Spleen (tissue), 11 donors: Measurements from ENCODE around the gene ST6GALNAC5. TPM values are rescaled to one million over a fixed set of nuclear protein-coding genes. Genes with fewer than 3 reads are reported as not detected.

Experiments
- DNase-seq: peaks from one replicate; pipeline ENCODE4 v3.0.0-alpha.2; 2020
- H3K27ac ChIP-seq, 8 donors: fragments of 200-600 bp; sonication (generic) in 7 of 8; 1 replicate in 4 of 8; 2 replicates in 4 of 8; pipeline versions ENCODE4 v1.5.0 to v1.8.0; 2016 to 2021; ENCODE audit warnings: inconsistent platforms in 4 of 8, mild to moderate bottlenecking in 4 of 8, moderate library complexity in 1 of 8
- H3K27me3 ChIP-seq, 7 donors: fragments of 200-600 bp; sonication (generic) in 6 of 7; replicated peaks in 1 of 7; 1 replicate in 4 of 7; 2 replicates in 3 of 7; pipeline versions ENCODE4 v1.5.0 to v1.8.0; 2016 to 2021; ENCODE audit warnings: inconsistent platforms in 3 of 7, mild to moderate bottlenecking in 1 of 7
- H3K36me3 ChIP-seq, 6 donors: fragments of 200-600 bp; sonication (generic) in 5 of 6; 1 replicate in 4 of 6; 2 replicates in 2 of 6; pipeline versions ENCODE4 v1.5.0 to v1.8.0; 2016 to 2021; ENCODE audit warnings: inconsistent platforms in 2 of 6
- H3K4me1 ChIP-seq, 6 donors: fragments of 200-600 bp; sonication (generic) in 5 of 6; 1 replicate in 3 of 6; 2 replicates in 3 of 6; pipeline versions ENCODE4 v1.5.0 to v1.8.0; 2016 to 2021; ENCODE audit warnings: inconsistent platforms in 3 of 6
- H3K4me3 ChIP-seq, 8 donors: fragments of 200-600 bp; sonication (generic) in 7 of 8; 1 replicate in 4 of 8; 2 replicates in 4 of 8; pipeline versions ENCODE4 v1.5.0 to v1.8.0; 2016 to 2021; ENCODE audit warnings: inconsistent platforms in 4 of 8, mild to moderate bottlenecking in 4 of 8, moderate library complexity in 2 of 8
- H3K9me3 ChIP-seq, 8 donors: fragments of 200-600 bp; sonication (generic) in 7 of 8; 1 replicate in 4 of 8; 2 replicates in 4 of 8; pipeline versions ENCODE4 v1.5.0 to v1.8.0; 2016 to 2021; ENCODE audit warnings: inconsistent platforms in 4 of 8
- POLR2A ChIP-seq, 3 donors: fragments of 450-650 bp; IDR thresholded peaks; one replicate each; pipeline ENCODE4 v1.5.1; 2017; ENCODE audit warnings: antibody characterized with exemption in 3 of 3, mild to moderate bottlenecking in 1 of 3
- POLR2AphosphoS5 ChIP-seq, 3 donors: sonication (generic); formaldehyde crosslinking; IDR thresholded peaks; one replicate each; pipeline ENCODE4 v1.5.1; 2017; ENCODE audit warnings: antibody characterized with exemption in 3 of 3
- WGBS, 5 donors: extraction: QIAGEN DNeasy Blood & Tissue Kit in 3 of 5; methylation state at CpG; one replicate each; pipeline versions ENCODE4 v1.1.5 to v1.1.7; 2013 to 2018; 5-methylcytosine and 5-hydroxymethylcytosine counted together
- intact Hi-C: fragments of 100-400 bp; cut with DNase I; formaldehyde crosslinking; loops from one replicate; pipeline ENCODE4 v1.15.0; 2023; ENCODE audit warnings: low total_unique reads
- polyA plus RNA-seq, 3 donors: library from polyadenylated mRNA; stranded (reverse); fragments of 200-250 nt; gene quantifications; one replicate each; pipeline ENCODE4 v1.2.1, GENCODE V29; 2013
- total RNA-seq, 7 donors: library from RNA; depleted of rRNA in 3 of 7; stranded (reverse); fragments of >200 nt in 3 of 7; fragmentation: NEBNext Ultra II Directional in 4 of 7; extraction: Animal tissue kit (Norgen Biotek cat#: 25700) in 4 of 7; gene quantifications; one replicate each; pipeline versions ENCODE4 v1.1.0 to v1.2.1, GENCODE V29; 2016 to 2021
- TF ChIP-seq, protein P1 (sequence below), 11 experiments: fragments of 200-600 bp in 7 of 11; fragments of 450-650 bp in 4 of 11; sonication (generic) in 4 of 11; IDR thresholded peaks in 8 of 11; conservative IDR thresholded peaks in 3 of 11; 1 replicate in 7 of 11; 2 replicates in 4 of 11; pipeline versions ENCODE4 v1.4.0 to v1.8.0; 2016 to 2021; ENCODE audit warnings: antibody characterized with exemption in 11 of 11, inconsistent platforms in 4 of 11, mild to moderate bottlenecking in 1 of 11
- donor health status: healthy with polysubstance abuse.
- donor health status: DM: no; HTN: no; CAD: no; lungs with moderate emphysema.
- donor health status: DM: no; HTN: no; CAD: no.
- donor health status: Bipolar disorder and iron deficiency.
- donor health status: healthy.
- donor health status: DM: no; HTN: no; CAD: no.
- donor health status: DM: yes; HTN: yes; CAD: no.

Gene ST6GALNAC5
- total and polyA plus RNA-seq, 10 donors: 0.15 to 2.3 (median 1.6) TPM

DNA sequence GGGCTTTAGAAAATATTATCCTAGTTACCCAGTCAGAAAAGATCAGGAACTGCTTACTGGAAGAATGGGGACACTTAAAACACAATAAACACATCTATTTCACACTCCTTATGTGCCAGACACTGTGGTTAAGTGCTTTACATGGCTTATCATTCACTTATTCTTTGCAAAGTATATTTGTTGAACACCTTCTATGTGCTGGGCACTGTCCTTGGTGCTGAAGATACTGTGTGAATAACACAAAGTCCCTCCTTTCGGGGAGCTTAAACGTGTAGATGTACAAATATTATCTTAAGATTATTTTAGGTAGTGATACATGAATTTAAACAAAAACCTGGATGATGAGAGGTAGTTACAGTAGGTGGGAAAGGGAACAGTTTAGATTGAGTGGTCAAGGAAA is 169.3 kb downstream of the ST6GALNAC5 start:
- Histone ChIP-seq H3K9me3 (peaks cover 0 to 7% (median 3%) of the 10 kb centered on the region in 8 donors), H3K4me1 (no peaks in the 10 kb centered on the region), H3K27me3 (no peaks in the 10 kb centered on the region), H3K36me3 (no peaks in the 10 kb centered on the region), H3K27ac (no peak overlapping the region), H3K4me3 (no peak overlapping the region)
- DNase-seq: no peak
- TF ChIP-seq POLR2AphosphoS5 (IDR thresholded peaks at IDR 0.05): no peak
- TF ChIP-seq, protein P1, sequence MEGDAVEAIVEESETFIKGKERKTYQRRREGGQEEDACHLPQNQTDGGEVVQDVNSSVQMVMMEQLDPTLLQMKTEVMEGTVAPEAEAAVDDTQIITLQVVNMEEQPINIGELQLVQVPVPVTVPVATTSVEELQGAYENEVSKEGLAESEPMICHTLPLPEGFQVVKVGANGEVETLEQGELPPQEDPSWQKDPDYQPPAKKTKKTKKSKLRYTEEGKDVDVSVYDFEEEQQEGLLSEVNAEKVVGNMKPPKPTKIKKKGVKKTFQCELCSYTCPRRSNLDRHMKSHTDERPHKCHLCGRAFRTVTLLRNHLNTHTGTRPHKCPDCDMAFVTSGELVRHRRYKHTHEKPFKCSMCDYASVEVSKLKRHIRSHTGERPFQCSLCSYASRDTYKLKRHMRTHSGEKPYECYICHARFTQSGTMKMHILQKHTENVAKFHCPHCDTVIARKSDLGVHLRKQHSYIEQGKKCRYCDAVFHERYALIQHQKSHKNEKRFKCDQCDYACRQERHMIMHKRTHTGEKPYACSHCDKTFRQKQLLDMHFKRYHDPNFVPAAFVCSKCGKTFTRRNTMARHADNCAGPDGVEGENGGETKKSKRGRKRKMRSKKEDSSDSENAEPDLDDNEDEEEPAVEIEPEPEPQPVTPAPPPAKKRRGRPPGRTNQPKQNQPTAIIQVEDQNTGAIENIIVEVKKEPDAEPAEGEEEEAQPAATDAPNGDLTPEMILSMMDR (IDR thresholded peaks at IDR 0.05 in 8 of 11, conservative IDR thresholded peaks at IDR 0.05 in 3 of 11): no peak
- TF ChIP-seq POLR2A (IDR thresholded peaks at IDR 0.05): no peak
- intact Hi-C loops: no loop called here
- WGBS, 5 donors: 68 to 85% (median 76%) methylated on average over 2 of the region's 2 CpGs

DNA sequence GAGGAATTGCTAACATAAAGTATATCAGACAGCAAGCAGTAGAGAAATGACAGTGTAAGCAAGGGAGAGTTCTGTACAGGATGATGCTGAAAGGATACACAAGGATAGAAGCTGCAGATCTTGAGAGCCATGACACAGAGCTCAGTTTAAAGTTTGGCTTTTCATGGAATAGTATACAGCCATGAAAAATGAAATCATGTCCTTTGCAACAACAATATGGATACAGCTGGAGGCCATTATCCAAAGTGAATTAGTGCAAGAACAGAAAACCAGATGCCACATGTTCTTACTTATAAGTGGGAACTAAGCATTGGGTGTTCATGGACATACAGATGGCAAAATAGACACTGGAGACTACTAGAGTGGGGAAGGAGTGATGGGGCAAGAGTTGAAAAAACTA is 169.8 kb downstream of the ST6GALNAC5 start:
- Histone ChIP-seq H3K9me3 (peaks cover 0 to 7% (median 3%) of the 10 kb centered on the region in 8 donors), H3K4me1 (no peaks in the 10 kb centered on the region), H3K36me3 (no peaks in the 10 kb centered on the region), H3K27me3 (no peaks in the 10 kb centered on the region), H3K4me3 (no peak overlapping the region), H3K27ac (no peak overlapping the region)
- intact Hi-C loops: no loop called here
- TF ChIP-seq, protein P1 (IDR thresholded peaks at IDR 0.05 in 8 of 11, conservative IDR thresholded peaks at IDR 0.05 in 3 of 11): no peak
- TF ChIP-seq POLR2AphosphoS5 (IDR thresholded peaks at IDR 0.05) (no peak), POLR2A (IDR thresholded peaks at IDR 0.05) (no peak)
- no peak for DNase-seq

DNA sequence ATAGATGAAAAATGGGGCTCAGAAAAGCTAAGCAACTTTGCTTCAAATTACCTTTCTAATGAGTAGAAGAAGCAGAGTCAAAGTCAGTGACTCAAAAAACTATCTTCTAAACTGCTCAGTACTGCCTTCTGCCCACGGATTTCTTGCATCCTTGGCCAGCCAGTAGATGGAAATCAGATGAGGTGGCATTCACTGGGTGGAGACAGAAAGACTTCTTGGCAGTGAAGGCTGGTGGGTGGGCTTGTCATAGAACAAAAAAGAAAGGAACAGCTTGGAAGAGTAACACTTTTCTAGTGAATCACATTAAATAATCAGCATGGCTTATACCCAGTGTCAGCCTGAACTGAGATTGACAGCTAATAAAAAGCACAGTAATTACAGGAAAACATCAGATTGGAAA is 170.7 kb downstream of the ST6GALNAC5 start:
- Histone ChIP-seq H3K4me3 (no peak overlapping the region), H3K4me1 (no peaks in the 10 kb centered on the region), H3K27me3 (no peaks in the 10 kb centered on the region), H3K27ac (no peak overlapping the region), H3K9me3 (peaks cover 0 to 7% (median 3%) of the 10 kb centered on the region in 8 donors), H3K36me3 (no peaks in the 10 kb centered on the region)
- DNase-seq: no peak
- TF ChIP-seq POLR2A (IDR thresholded peaks at IDR 0.05) (no peak), POLR2AphosphoS5 (IDR thresholded peaks at IDR 0.05) (no peak)
- TF ChIP-seq, protein P1 (IDR thresholded peaks at IDR 0.05 in 8 of 11, conservative IDR thresholded peaks at IDR 0.05 in 3 of 11): no peak
- 55 to 83% (median 70%) methylated on average over 1 of the region's 1 CpG for WGBS, 5 donors
- intact Hi-C loops: no loop called here

DNA sequence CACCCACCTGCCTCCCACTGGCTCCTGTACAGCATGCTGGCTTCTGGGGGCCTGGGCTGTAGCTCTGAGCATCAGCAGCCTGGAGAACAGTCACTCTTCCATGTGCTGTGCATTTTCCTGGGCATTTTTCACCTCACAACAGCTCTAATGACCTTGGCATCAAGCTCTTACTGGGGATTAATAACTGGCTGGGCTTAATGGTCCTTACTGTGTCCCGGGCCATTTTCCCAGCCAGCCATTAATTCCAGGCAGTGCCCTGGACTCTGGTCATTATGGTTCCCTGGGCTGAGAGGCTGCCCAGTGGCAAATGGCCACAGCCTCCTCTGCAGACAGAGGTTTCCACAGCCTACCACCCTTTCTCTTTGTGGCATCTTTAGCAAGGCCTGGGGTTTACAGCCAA is 171.8 kb downstream of the ST6GALNAC5 start:
- Histone ChIP-seq H3K36me3 (no peaks in the 10 kb centered on the region), H3K27ac (no peak overlapping the region), H3K4me3 (no peak overlapping the region), H3K4me1 (no peaks in the 10 kb centered on the region), H3K27me3 (no peaks in the 10 kb centered on the region), H3K9me3 (peaks cover 0 to 7% (median 3%) of the 10 kb centered on the region in 8 donors)
- TF ChIP-seq, protein P1 (IDR thresholded peaks at IDR 0.05 in 8 of 11, conservative IDR thresholded peaks at IDR 0.05 in 3 of 11): no peak
- TF ChIP-seq POLR2AphosphoS5 (IDR thresholded peaks at IDR 0.05): no peak
- intact Hi-C loops: no loop called here
- WGBS, 5 donors: 67 to 92% (median 83%) methylated on average over 1 of the region's 1 CpG
- DNase-seq: no peak
